NB4 (cell line): ENCODE measurements around the gene ABTB2.

Experiments used
- MAX ChIP-seq: IDR thresholded peaks from 2 replicates; pipeline ENCODE4 v1.6.1; 2011; ENCODE audit warnings: low read depth, low read length
- MYC ChIP-seq: IDR thresholded peaks from 2 replicates; pipeline ENCODE4 v1.6.1; 2011; ENCODE audit warnings: low read depth, low read length
- POLR2A ChIP-seq: IDR thresholded peaks from 2 replicates; pipeline ENCODE4 v1.6.1; 2011; ENCODE audit warnings: mild to moderate bottlenecking; ENCODE audit not compliant: insufficient read length; ENCODE audit errors: extremely low read depth
- TF ChIP-seq, protein P1 (sequence below): IDR thresholded peaks from one replicate; pipeline ENCODE4 v1.5.1; 2012; ENCODE audit warnings: low read depth, low read length

DNA sequence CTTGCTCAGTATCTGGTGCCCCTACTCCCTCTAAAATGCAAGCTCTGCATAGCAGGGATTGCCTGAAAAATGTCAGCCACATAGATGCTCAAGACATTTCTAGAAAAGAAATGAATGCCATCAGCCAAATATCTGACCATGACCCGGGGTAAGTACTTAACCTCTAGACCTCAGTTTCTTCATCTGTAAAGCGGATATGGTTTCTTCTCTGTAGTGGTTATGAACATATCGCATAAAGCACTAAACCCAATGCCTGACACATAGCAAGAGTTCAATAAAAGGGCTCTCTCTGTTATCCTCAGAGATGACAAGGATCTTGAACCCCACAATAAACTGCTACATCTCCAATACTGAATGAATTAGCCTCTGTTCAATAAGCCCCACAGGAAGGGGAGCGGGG, 122.6 kb downstream of the ABTB2 start:
- TF ChIP-seq, protein P1, sequence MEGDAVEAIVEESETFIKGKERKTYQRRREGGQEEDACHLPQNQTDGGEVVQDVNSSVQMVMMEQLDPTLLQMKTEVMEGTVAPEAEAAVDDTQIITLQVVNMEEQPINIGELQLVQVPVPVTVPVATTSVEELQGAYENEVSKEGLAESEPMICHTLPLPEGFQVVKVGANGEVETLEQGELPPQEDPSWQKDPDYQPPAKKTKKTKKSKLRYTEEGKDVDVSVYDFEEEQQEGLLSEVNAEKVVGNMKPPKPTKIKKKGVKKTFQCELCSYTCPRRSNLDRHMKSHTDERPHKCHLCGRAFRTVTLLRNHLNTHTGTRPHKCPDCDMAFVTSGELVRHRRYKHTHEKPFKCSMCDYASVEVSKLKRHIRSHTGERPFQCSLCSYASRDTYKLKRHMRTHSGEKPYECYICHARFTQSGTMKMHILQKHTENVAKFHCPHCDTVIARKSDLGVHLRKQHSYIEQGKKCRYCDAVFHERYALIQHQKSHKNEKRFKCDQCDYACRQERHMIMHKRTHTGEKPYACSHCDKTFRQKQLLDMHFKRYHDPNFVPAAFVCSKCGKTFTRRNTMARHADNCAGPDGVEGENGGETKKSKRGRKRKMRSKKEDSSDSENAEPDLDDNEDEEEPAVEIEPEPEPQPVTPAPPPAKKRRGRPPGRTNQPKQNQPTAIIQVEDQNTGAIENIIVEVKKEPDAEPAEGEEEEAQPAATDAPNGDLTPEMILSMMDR, result no peak
- TF ChIP-seq POLR2A (no peak), MYC (no peak), MAX (no peak)
